GM10847 (cell line): ENCODE measurements around the gene MKNK1.

Experiments
- POLR2A ChIP-seq: IDR thresholded peaks from 2 replicates; pipeline ENCODE4 v1.6.1; 2011; ENCODE audit not compliant: insufficient read length; ENCODE audit errors: extremely low read depth

Gene MKNK1

DNA sequence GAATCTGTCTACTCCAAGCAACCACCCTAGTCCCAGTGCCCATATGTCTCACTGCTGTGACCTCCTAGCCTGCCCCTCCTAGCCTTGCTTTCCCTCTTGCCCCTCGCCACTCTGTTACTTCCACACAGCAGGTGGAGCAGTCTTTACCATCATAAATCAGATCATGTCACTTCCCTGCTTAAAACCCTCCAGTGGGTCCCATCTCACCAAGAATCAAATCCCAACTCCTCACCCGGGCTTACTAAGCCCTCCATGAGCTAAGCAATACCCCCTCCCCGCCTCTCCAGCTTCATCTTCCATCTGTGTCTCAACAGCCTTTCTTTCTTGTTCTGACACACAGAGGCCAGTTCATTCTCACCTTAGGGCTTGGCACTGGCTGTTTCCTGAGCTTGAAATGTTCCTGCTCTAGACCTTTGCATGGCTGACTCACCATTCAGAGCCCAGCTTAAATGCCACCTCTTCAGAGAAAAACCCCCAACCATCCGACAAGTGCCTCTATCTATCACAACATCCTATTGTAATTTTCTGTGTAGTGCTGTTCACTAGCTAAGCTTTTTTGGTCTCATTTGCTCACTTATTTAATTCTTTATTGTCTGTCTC is 74.9 kb downstream of the MKNK1 start:
- no peak for TF ChIP-seq POLR2A

DNA sequence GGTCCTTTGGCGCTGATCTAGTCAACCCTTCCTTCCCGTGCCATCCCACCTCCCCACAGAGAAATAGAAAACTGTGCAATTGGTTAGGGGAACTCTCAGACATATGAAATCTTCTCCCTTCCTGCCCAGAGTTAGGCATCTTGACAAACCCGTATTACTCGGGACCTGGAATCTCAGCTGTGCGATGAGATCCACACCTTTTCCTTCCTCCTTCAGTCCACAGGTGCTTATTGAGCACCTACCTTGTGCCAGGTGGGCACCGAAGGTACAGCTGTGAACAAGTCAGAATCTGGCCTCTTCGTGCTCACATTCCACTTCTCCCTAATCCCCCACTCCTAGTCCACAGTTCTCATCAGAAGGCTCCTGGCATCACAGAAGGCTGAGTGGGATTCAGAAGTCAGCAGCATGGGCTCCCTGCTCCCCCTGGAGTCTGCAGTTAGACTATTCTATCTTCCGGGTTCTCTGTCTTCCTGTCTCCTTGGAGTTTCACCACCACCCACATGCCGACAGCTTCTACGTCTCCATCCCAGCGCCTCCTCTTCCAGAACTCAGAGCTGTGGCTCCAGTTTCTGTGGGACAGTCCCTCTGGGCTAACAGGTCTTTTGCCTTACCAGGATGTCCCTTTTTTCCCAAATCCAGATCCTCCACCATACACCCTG is 75.6 kb downstream of the MKNK1 start:
- no peak for TF ChIP-seq POLR2A

- TF ChIP-seq POLR2A: no peak
Measured at GRCh38 chr1:46527474-46528296, 76.4 kb downstream of the MKNK1 start.

DNA sequence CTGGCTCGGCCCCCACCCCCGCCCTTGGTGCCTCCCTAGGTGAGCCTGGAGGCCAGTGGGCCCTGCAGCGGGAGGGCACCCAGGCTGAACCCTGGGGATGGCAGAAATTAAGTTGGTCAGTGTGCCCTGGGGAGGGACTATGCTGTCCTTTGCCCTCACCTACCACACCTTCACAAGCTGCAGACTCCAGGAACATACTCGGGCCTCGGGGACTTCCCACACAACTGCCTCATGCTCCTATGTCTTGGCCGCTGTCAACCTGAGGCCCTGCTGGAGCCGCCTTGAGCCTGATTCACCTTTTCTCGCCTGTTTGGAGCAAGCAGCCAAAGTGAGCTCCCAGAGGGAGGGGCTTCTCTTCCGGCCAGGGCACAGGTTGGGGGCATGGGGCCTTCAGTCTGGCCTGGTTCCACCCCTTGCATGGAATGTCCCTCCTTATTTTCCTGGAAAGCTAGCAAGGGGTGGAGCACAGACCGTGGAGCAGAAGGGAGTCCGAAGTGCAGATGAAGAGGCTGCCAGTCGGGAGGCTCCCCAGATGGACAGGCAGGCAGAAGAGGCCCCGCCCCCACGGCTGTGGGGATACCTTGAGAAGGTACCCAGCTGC is 77.3 kb downstream of the MKNK1 start:
- TF ChIP-seq POLR2A: no peak

- TF ChIP-seq POLR2A: no peak
Measured at GRCh38 chr1:46526013-46526690, 77.9 kb downstream of the MKNK1 start.

GRCh38 chr1:46525253-46525983 is 78.7 kb downstream of the MKNK1 start:
- TF ChIP-seq POLR2A: no peak

- TF ChIP-seq POLR2A: no peak
Measured at GRCh38 chr1:46524843-46525242, 79.2 kb downstream of the MKNK1 start.

DNA sequence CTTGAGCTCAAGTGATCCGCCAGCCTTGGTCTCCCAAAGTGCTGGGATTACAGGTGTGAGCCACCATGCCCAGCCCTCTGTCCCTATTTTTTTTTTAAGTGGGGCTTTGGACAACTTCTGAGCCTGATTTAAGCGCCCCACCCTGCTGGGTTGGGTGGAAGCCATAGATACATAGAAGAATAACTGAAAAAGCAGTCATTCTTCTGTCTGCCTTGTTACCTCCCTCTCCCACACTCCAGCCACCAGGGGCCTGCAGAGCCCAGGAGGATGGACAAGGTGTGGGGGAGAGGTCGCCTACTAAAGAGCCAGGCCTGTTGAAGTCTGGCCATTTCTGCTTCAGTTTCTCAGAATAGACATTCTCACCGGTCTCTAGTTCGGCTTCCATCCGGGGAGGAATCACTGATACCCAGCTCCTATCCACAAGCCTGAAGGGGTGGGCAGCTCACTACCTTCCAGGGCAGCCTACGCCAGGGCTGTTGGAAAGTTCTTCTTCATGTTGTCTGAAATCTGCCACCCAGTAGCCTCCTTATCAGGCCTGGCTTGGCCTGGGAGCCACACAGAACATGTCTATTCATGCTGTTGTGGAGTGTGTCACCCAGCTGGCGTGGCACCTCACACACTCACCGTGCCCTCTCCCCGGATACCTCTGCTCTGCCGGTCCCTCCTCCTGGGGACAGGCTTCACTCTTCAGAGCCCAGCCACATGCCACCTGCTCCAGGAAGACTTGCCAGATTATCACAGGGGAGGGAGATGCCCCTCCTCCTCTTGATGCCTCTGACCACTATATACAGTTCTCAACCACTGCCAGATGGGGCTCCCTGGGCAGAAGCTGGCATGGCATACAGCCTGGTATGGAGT is 80.3 kb downstream of the MKNK1 start:
- TF ChIP-seq POLR2A: no peak

- no peak for TF ChIP-seq POLR2A
Measured at GRCh38 chr1:46522969-46523320, 81.1 kb downstream of the MKNK1 start.

DNA sequence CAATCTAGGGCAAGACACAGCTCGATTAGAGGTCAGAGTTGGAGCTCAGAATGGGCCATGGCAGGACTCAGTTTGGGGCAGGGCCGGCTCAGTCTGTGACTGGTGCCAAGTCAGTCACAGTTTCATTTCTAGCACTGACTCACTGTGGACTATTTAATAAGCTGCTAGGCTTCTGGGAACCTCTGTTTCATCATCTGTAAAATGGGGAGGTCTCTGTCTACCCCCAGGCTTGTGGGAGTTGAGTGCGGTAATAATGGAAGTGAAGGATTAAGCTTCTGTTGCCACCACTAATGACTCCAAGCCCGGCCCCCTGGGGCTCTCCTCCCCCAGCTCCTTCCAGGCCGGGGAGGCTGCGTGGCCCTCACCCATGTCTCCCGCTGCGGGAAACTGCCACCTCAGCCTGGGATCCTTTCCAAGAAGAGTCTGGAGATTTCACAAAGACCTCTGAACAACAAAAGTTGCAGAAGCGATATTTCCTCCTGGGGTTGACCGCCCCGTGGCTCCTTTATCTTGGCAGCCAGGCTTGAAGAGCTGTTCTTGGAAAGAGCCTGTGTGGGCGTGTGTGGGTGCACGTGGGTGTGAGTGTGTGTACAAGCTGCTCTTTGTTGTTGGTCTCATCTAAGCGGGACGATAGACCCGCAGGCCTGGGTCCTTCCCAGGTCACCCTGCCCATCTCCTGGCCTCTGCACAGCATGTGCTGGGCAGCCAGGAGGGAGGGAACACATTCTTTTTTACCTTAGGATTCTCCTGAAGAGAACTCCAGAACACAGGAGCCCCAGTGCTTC is 81.7 kb downstream of the MKNK1 start:
- TF ChIP-seq POLR2A: no peak

DNA sequence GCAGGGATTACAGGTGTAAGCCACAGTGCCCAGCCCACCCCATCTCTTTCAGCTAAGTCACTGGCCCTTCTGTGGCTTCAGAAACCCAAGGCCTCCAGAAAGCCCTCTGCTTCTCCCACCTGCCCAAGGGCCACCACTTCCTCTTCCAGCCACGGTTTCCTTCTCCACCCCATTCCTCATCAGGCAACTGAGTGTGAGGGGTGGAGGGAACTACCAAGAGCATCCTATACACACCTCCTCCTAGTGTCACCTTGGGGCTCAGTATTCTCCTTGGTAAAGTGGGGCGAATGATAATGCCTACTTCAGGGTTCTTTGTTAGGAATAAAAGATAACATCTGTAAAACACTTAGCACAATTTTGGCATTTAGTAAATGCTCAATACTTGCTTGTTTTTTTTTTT is 82.7 kb downstream of the MKNK1 start:
- TF ChIP-seq POLR2A: no peak

- no peak for TF ChIP-seq POLR2A
Measured at GRCh38 chr1:46520063-46520911, 83.8 kb downstream of the MKNK1 start.

- no peak for TF ChIP-seq POLR2A
Measured at GRCh38 chr1:46519209-46519608, 84.9 kb downstream of the MKNK1 start.
